Endothelial cell of umbilical vein (primary cell): ENCODE data around the gene ABCA8. TPM values are rescaled to one million over a fixed set of nuclear protein-coding genes. Genes with fewer than 3 reads are reported as not detected.
"Not testable (repeated sequence)": the region's sequence is repeated elsewhere in the genome, so short reads cannot be mapped to it uniquely, and the experiment has no call there.

ENCODE experiments used
- BruUV-seq: library from RNA; stranded (reverse); fragments of 400-500 nt; replicated peaks from 2 replicates; lab custom pipeline; 2021; lab: Mats Ljungman, UMichigan
- CTCF ChIA-PET: fragments of 300-600, 350-600 bp; sonication (Branson Sonifier 250); formaldehyde crosslinking; loops from one replicate; lab custom pipeline; 2021; ENCODE audit warnings: antibody characterized with exemption, inconsistent platforms; lab: Charles Lee
- POLR2A ChIA-PET: fragments of 300-600, 350-600 bp; sonication (Branson Sonifier 250); formaldehyde crosslinking; loops from one replicate; lab custom pipeline; 2021; ENCODE audit warnings: antibody characterized with exemption, inconsistent platforms; lab: Charles Lee
- DNase-seq: peaks from one replicate; pipeline ENCODE4 v3.0.0-alpha.2; 2011; ENCODE audit warnings: low read depth, low spot score
- FAIRE-seq: peaks from 2 replicates; lab custom pipeline; 2011; peaks lifted over from hg19 to GRCh38; lab: Jason Lieb, UNC
- H2AFZ ChIP-seq: 2 replicates; pipeline ENCODE4 v1.6.0; 2012; ENCODE audit warnings: low read depth, low read length, control low read depth, inconsistent platforms
- H3K27ac ChIP-seq: 2 replicates; pipeline ENCODE4 v1.5.1; 2011; ENCODE audit warnings: low read depth, mild to moderate bottlenecking, control low read depth, low read length, moderate library complexity; ENCODE audit not compliant: insufficient read depth
- H3K27me3 ChIP-seq, 2 experiments: 2 replicates each; pipeline versions ENCODE4 v1.6.0 to v1.6.1; 2011; ENCODE audit warnings: low read length in 2 of 2, mixed read lengths in 1 of 2; ENCODE audit not compliant: control insufficient read depth in 2 of 2, insufficient read depth in 2 of 2
- H3K36me3 ChIP-seq, 2 experiments: 2 replicates in 1 of 2; 3 replicates in 1 of 2; pipeline ENCODE4 v1.5.1; 2011; ENCODE audit warnings: low read length in 2 of 2, mild to moderate bottlenecking in 1 of 2, moderate library complexity in 1 of 2; ENCODE audit not compliant: control insufficient read depth in 2 of 2, insufficient read depth in 2 of 2; ENCODE audit errors: extremely low read depth in 1 of 2
- H3K4me1 ChIP-seq: 3 replicates; pipeline ENCODE4 v1.5.1; 2011; ENCODE audit warnings: mild to moderate bottlenecking, low read length; ENCODE audit not compliant: control insufficient read depth, insufficient read depth; ENCODE audit errors: extremely low read depth
- H3K4me2 ChIP-seq: 2 replicates; pipeline ENCODE4 v1.6.1; 2011; ENCODE audit warnings: low read length, control low read depth, mixed read lengths; ENCODE audit not compliant: insufficient read depth
- H3K4me3 ChIP-seq, 3 experiments: fragments of 200-600 bp in 1 of 3; sonication (generic), shearing (Covaris generic) in 1 of 3; replicated peaks in 1 of 3; 2 replicates each; pipeline ENCODE4 v1.5.1; 2011 to 2016; ENCODE audit warnings: control low read depth in 3 of 3, low read length in 3 of 3, mild to moderate bottlenecking in 2 of 3, inconsistent platforms in 1 of 3, low read depth in 1 of 3, moderate library complexity in 1 of 3; ENCODE audit not compliant: insufficient read depth in 1 of 3
- H3K79me2 ChIP-seq: 2 replicates; pipeline ENCODE4 v1.6.0; 2012; ENCODE audit warnings: low read length, inconsistent platforms; ENCODE audit not compliant: control insufficient read depth, insufficient read depth
- H3K9ac ChIP-seq: replicated peaks from 2 replicates; pipeline ENCODE3; 2011; ENCODE audit warnings: low read length, control low read depth; ENCODE audit not compliant: insufficient read depth; ENCODE audit errors: extremely low read depth
- H3K9me1 ChIP-seq: replicated peaks from 3 replicates; pipeline ENCODE4 v1.6.0; 2011; ENCODE audit warnings: mild to moderate bottlenecking, low read length; ENCODE audit not compliant: control insufficient read depth, insufficient read depth; ENCODE audit errors: extremely low read depth
- H3K9me3 ChIP-seq: replicated peaks from 2 replicates; pipeline ENCODE4 v1.5.1; 2012; ENCODE audit warnings: low read length, inconsistent platforms; ENCODE audit not compliant: control insufficient read depth, insufficient read depth
- H4K20me1 ChIP-seq: replicated peaks from 2 replicates; pipeline ENCODE3; 2011; ENCODE audit warnings: mild to moderate bottlenecking, low read length; ENCODE audit not compliant: control insufficient read depth, insufficient read depth; ENCODE audit errors: extremely low read depth
- CTCF ChIP-seq, 2 donors: IDR thresholded peaks; 1 replicate in 1 of 2; 2 replicates in 1 of 2; pipeline ENCODE4 v1.5.1; 2011; ENCODE audit warnings: low read length in 2 of 2, mild to moderate bottlenecking in 2 of 2, moderate library complexity in 2 of 2, control low read depth in 1 of 2, inconsistent platforms in 1 of 2, low read depth in 1 of 2; ENCODE audit not compliant: insufficient read depth in 1 of 2; ENCODE audit errors: extremely low read depth in 1 of 2
- EZH2 ChIP-seq: IDR thresholded peaks from 2 replicates; pipeline ENCODE4 v1.6.1; 2012; ENCODE audit warnings: borderline replicate concordance, low read depth, mild to moderate bottlenecking, moderate library complexity, low read length, inconsistent platforms; ENCODE audit not compliant: severe bottlenecking
- FOS ChIP-seq: IDR thresholded peaks from 2 replicates; pipeline ENCODE4 v1.6.1; 2011; ENCODE audit warnings: mild to moderate bottlenecking, low read length, moderate library complexity, borderline replicate concordance; ENCODE audit not compliant: insufficient read depth
- GATA2 ChIP-seq: IDR thresholded peaks from 2 replicates; pipeline ENCODE4 v1.7.0; 2011; ENCODE audit warnings: low read depth, mild to moderate bottlenecking, moderate library complexity, mixed read lengths, low read length; ENCODE audit not compliant: insufficient read length, insufficient read depth
- JUN ChIP-seq: IDR thresholded peaks from 2 replicates; pipeline ENCODE4 v1.6.1; 2011; ENCODE audit warnings: borderline replicate concordance, low read depth; ENCODE audit not compliant: insufficient read length, insufficient read depth
- MAX ChIP-seq: IDR thresholded peaks from 2 replicates; pipeline ENCODE4 v1.6.1; 2011; ENCODE audit not compliant: insufficient read depth, insufficient read length
- MYC ChIP-seq: IDR thresholded peaks from one replicate; pipeline ENCODE4 v1.6.1; 2011; ENCODE audit warnings: mild to moderate bottlenecking, low read depth, low read length
- POLR2AphosphoS5 ChIP-seq: IDR thresholded peaks from 2 replicates; pipeline ENCODE4 v1.6.1; 2012; ENCODE audit warnings: low read depth, mild to moderate bottlenecking, control low read depth, low read length, moderate library complexity; ENCODE audit not compliant: insufficient read depth
- dilution Hi-C: fragments of 300-500 bp; cut with MboI; formaldehyde crosslinking; loops from one replicate; pipeline ENCODE4 v1.15.0; 2019; ENCODE audit warnings: low sequenced_read_pairs; ENCODE audit not compliant: extremely low pct_ligation_motif_present
- intact Hi-C: fragments of 100-400 bp; cut with micrococcal nuclease; formaldehyde crosslinking; loops from one replicate; pipeline ENCODE4 v1.10.0; 2022
- polyA plus RNA-seq, 4 experiments: library from polyadenylated mRNA; depleted of rRNA in 3 of 4; stranded (reverse) in 3 of 4; unstranded in 1 of 4; fragments of >200 nt; gene quantifications; 2 replicates each; pipeline versions ENCODE4 v1.2.1 to v1.2.3, GENCODE V29; 2011 to 2012; ENCODE audit warnings: missing spikeins in 1 of 4
- total RNA-seq: library from RNA; stranded (reverse); gene quantifications from 2 replicates; pipeline ENCODE4 v1.2.3, GENCODE V29; 2021

The ABCA8 gene
- total and polyA plus RNA-seq, 2 donors (not counting 3 experiments of a cell fraction or from before 2014, with no cell fraction given): 0.99 to 1.7 TPM

GRCh38 chr17:68961214-68961882, 6.2 kb upstream of the ABCA8 start:
- no peaks in the 10 kb centered on the region for H3K4me1 ChIP-seq
- POLR2A ChIA-PET: no interaction called here
- no peaks in the 10 kb centered on the region for H3K27me3 ChIP-seq
- no peak for TF ChIP-seq FOS
- no peak for TF ChIP-seq MAX
- TF ChIP-seq POLR2AphosphoS5: no peak
- no peak for TF ChIP-seq JUN
- no peak for TF ChIP-seq MYC
- no peak for TF ChIP-seq EZH2
- no peak for TF ChIP-seq CTCF (IDR thresholded peaks at IDR 0.05; ENCODE audit: extremely low read depth in 1 of 2, insufficient read depth in 1 of 2, low read depth in 1 of 2, low read length in 2 of 2)
- TF ChIP-seq GATA2: no peak
- H3K27ac ChIP-seq: no peak overlapping the region
- H3K4me2 ChIP-seq: no peak overlapping the region
- no peaks in the 10 kb centered on the region for H3K79me2 ChIP-seq
- H3K9me1 ChIP-seq: no peaks in the 10 kb centered on the region
- no peaks in the 10 kb centered on the region for H3K36me3 ChIP-seq
- FAIRE-seq (no peak), DNase-seq (no peak)
- H2AFZ ChIP-seq: no peak overlapping the region
- BruUV-seq: no TSS peak
- intact Hi-C loops: no loop called here
- dilution Hi-C loops: no loop called here
- no peaks in the 10 kb centered on the region for H4K20me1 ChIP-seq
- CTCF ChIA-PET: interaction anchor here (1.4 kb wide), 1 partner anchor 55 kb away, joined by 3 read pairs; no protein-coding TSS in a partner anchor
- no peak overlapping the region for H3K9ac ChIP-seq
- no peak overlapping the region for H3K4me3 ChIP-seq
- H3K9me3 ChIP-seq: no peaks in the 10 kb centered on the region

- H3K27ac ChIP-seq, H3K27me3 ChIP-seq, H3K9ac ChIP-seq, DNase-seq, BruUV-seq, H3K79me2 ChIP-seq, H3K4me1 ChIP-seq, H3K4me3 ChIP-seq, H3K9me1 ChIP-seq, H3K9me3 ChIP-seq, POLR2A ChIA-PET, CTCF ChIA-PET, H4K20me1 ChIP-seq, H3K36me3 ChIP-seq, H3K4me2 ChIP-seq, FAIRE-seq, intact Hi-C loops, dilution Hi-C loops, H2AFZ ChIP-seq: not testable (repeated sequence)
Measured at GRCh38 chr17:68959117-68959516, 3.9 kb upstream of the ABCA8 start.
